Hepatocyte (in vitro differentiated cells): ENCODE data around the gene FKBP1B. TPM values are rescaled to one million over a fixed set of nuclear protein-coding genes. Genes with fewer than 3 reads are reported as not detected.
"Not testable (repeated sequence)": the region's sequence is repeated elsewhere in the genome, so short reads cannot be mapped to it uniquely, and the experiment has no call there.

Experiments used
- DNase-seq: peaks from one replicate; pipeline ENCODE4 v3.0.0-alpha.2; 2016; ENCODE audit warnings: low spot score
- H2AFZ ChIP-seq: fragments of 200-600 bp; sonication (generic); 2 replicates; pipeline ENCODE4 v1.6.0; 2016; ENCODE audit warnings: antibody characterized with exemption, mild to moderate bottlenecking
- H3K27ac ChIP-seq: fragments of 200-600 bp; sonication (generic); 2 replicates; pipeline ENCODE4 v1.5.1; 2016; ENCODE audit warnings: mild to moderate bottlenecking
- H3K27me3 ChIP-seq: fragments of 200-600 bp; sonication (generic); 2 replicates; pipeline ENCODE4 v1.6.1; 2016
- H3K36me3 ChIP-seq: fragments of 200-600 bp; sonication (generic); replicated peaks from 2 replicates; pipeline ENCODE4 v1.5.1; 2016; ENCODE audit warnings: low read depth; ENCODE audit not compliant: insufficient read depth
- H3K4me1 ChIP-seq: fragments of 200-600 bp; sonication (generic); 2 replicates; pipeline ENCODE4 v1.5.1; 2016; ENCODE audit warnings: mild to moderate bottlenecking, moderate library complexity; ENCODE audit not compliant: insufficient read depth
- H3K4me2 ChIP-seq: fragments of 200-600 bp; sonication (generic); 2 replicates; pipeline ENCODE4 v1.6.0; 2016
- H3K4me3 ChIP-seq: fragments of 200-600 bp; sonication (generic); 2 replicates; pipeline ENCODE4 v1.5.1; 2016; ENCODE audit warnings: mild to moderate bottlenecking
- H3K79me2 ChIP-seq: fragments of 200-600 bp; sonication (generic); 2 replicates; pipeline ENCODE4 v1.6.0; 2017; ENCODE audit warnings: mild to moderate bottlenecking
- H3K9me2 ChIP-seq: fragments of 200-600 bp; sonication (generic); replicated peaks from 2 replicates; pipeline ENCODE4 v1.6.0; 2017; ENCODE audit warnings: mild to moderate bottlenecking; ENCODE audit not compliant: insufficient read depth
- H3K9me3 ChIP-seq: fragments of 200-600 bp; sonication (generic); 2 replicates; pipeline ENCODE4 v1.5.1; 2016; ENCODE audit warnings: low read depth, mild to moderate bottlenecking
- H4K20me1 ChIP-seq: fragments of 200-600 bp; sonication (generic); 2 replicates; pipeline ENCODE4 v1.6.0; 2016; ENCODE audit warnings: mild to moderate bottlenecking; ENCODE audit not compliant: insufficient read depth, poor library complexity, severe bottlenecking
- CTCF ChIP-seq: fragments of 200-600 bp; sonication (generic); IDR thresholded peaks from 2 replicates; pipeline ENCODE4 v1.5.1; 2016; ENCODE audit warnings: antibody characterized with exemption, mild to moderate bottlenecking; ENCODE audit not compliant: poor library complexity
- EZH2 ChIP-seq: fragments of 200-600 bp; sonication (generic); IDR thresholded peaks from 2 replicates; pipeline ENCODE4 v1.6.1; 2016; ENCODE audit warnings: antibody characterized with exemption, mild to moderate bottlenecking, borderline replicate concordance
- EZH2phosphoT487 ChIP-seq: fragments of 200-600 bp; sonication (generic); IDR thresholded peaks from one replicate; pipeline ENCODE4 v1.6.1; 2018; ENCODE audit warnings: antibody characterized with exemption, mild to moderate bottlenecking, low read depth, moderate library complexity; ENCODE audit not compliant: unreplicated experiment, severe bottlenecking
- WGBS: methylation state at CpG from one replicate; pipeline ENCODE4 v1.1.6; 2016; ENCODE audit warnings: low lambda C conversion rate; ENCODE audit errors: missing lambda C conversion rate; 5-methylcytosine and 5-hydroxymethylcytosine counted together
- polyA plus RNA-seq: library from polyadenylated mRNA; unstranded; fragments of >200 nt; fragmentation: Nextera tagmentation; extraction: Ambion mirVana; gene quantifications from 2 replicates; pipeline ENCODE4 v1.2.1, GENCODE V29; 2016
- total RNA-seq: library from RNA; depleted of rRNA; stranded (reverse); fragments of >200 nt; gene quantifications from 2 replicates; pipeline ENCODE4 v1.2.3, GENCODE V29; 2014

Gene FKBP1B
- total and polyA plus RNA-seq, 2 experiments from 2014 or later = 20.2 to 37.2 TPM

- Histone ChIP-seq H3K27ac (no peak overlapping the region), H3K27me3 (no peaks in the 10 kb centered on the region), H3K4me2 (no peak overlapping the region), H3K36me3 (no peaks in the 10 kb centered on the region), H3K4me3 (no peak overlapping the region), H3K9me2 (no peaks in the 10 kb centered on the region), H3K4me1 (no peaks in the 10 kb centered on the region), H4K20me1 (no peaks in the 10 kb centered on the region), H2AFZ (no peak overlapping the region), H3K79me2 (no peaks in the 10 kb centered on the region), H3K9me3 (no peaks in the 10 kb centered on the region)
- DNase-seq = no peak
- 50% methylated on average over 2 of the region's 2 CpGs for WGBS
- TF ChIP-seq EZH2phosphoT487 (no peak), EZH2 (no peak), CTCF (no peak)
Observed at GRCh38 chr2:24105816-24106215, 56.3 kb downstream of the FKBP1B start.

GRCh38 chr2:24106786-24107185 lies 57.2 kb downstream of the FKBP1B start:
- H3K9me3 ChIP-seq = no peaks in the 10 kb centered on the region
- H3K27ac ChIP-seq = no peak overlapping the region
- no peaks in the 10 kb centered on the region for H3K79me2 ChIP-seq
- H4K20me1 ChIP-seq = no peaks in the 10 kb centered on the region
- no peaks in the 10 kb centered on the region for H3K36me3 ChIP-seq
- H3K4me1 ChIP-seq = no peaks in the 10 kb centered on the region
- no peak for DNase-seq
- H2AFZ ChIP-seq = no peak overlapping the region
- no peaks in the 10 kb centered on the region for H3K9me2 ChIP-seq
- TF ChIP-seq CTCF (no peak), EZH2phosphoT487 (no peak), EZH2 (no peak)
- no peak overlapping the region for H3K4me2 ChIP-seq
- H3K27me3 ChIP-seq = no peaks in the 10 kb centered on the region
- H3K4me3 ChIP-seq = no peak overlapping the region

- no peak for DNase-seq
- H4K20me1 ChIP-seq = no peaks in the 10 kb centered on the region
- no peaks in the 10 kb centered on the region for H3K9me3 ChIP-seq
- TF ChIP-seq EZH2phosphoT487 (no peak), CTCF (no peak), EZH2 (no peak)
- H3K4me1 ChIP-seq = no peaks in the 10 kb centered on the region
- H3K36me3 ChIP-seq = no peaks in the 10 kb centered on the region
- no peak overlapping the region for H3K4me3 ChIP-seq
- no peaks in the 10 kb centered on the region for H3K27me3 ChIP-seq
- no peaks in the 10 kb centered on the region for H3K9me2 ChIP-seq
- whole genome bisulfite sequencing = 95% methylated on average over 1 of the region's 1 CpG
- no peak overlapping the region for H2AFZ ChIP-seq
- no peak overlapping the region for H3K4me2 ChIP-seq
- no peak overlapping the region for H3K27ac ChIP-seq
- H3K79me2 ChIP-seq = no peaks in the 10 kb centered on the region
Observed at GRCh38 chr2:24107336-24107735, 57.8 kb downstream of the FKBP1B start.

GRCh38 chr2:24109431-24109830 lies 59.9 kb downstream of the FKBP1B start:
- WGBS = 93% methylated on average over 1 of the region's 1 CpG
- H3K27ac ChIP-seq, DNase-seq, H3K4me2 ChIP-seq, H3K36me3 ChIP-seq, H3K79me2 ChIP-seq, H3K27me3 ChIP-seq, H3K4me1 ChIP-seq, H4K20me1 ChIP-seq, H3K9me2 ChIP-seq, H3K9me3 ChIP-seq, H3K4me3 ChIP-seq, H2AFZ ChIP-seq: not testable (repeated sequence)
